ENCODE data around the gene FYCO1.

DNA sequence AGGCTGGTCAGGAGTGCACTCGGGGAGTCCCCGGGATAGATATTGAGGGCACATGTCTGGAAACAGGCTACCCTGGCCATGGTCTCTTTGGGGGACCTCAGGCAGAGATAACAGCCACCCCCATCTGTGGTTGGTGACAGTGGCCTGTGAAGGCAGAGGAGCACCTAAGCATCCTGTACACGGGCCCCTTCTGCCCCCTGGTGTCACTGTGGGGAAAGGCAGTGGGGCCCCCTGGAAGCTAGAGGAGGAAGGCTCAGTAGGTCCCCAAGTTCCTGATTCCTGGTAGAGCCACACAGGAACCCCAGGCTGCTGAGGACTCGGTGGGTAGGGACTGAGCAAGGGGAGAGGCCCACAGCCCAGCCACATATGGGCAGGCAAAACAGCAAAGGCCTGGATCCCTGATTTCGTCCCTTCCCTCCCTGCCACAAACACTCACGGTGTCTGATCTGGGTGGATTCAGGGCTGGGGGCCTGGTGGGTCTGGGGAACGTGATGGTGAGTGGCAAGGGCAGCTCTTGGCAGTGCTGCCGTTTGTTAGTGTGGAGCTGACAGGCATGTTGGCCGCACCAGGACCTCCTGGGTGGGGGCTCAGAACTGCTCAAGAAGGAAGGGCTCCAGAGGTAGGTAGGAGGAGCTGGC is 66.5 kb downstream of the FYCO1 start:
- TF ChIP-seq TAF1 (IDR thresholded peaks at IDR 0.05; ENCODE audit: low read depth, low read length), result no peak
- no peak for TF ChIP-seq POLR2A (IDR thresholded peaks at IDR 0.05; ENCODE audit: low read depth, low read length)
- no peak for TF ChIP-seq SPI1 (IDR thresholded peaks at IDR 0.05; ENCODE audit: low read depth, low read length)
- TF ChIP-seq POLR2AphosphoS5 (IDR thresholded peaks at IDR 0.05; ENCODE audit: low read depth, low read length), result no peak
- TF ChIP-seq PAX5 (IDR thresholded peaks at IDR 0.05; ENCODE audit: insufficient read depth, low read length, severe bottlenecking), result no peak
- no peak for TF ChIP-seq POU2F2 (IDR thresholded peaks at IDR 0.05; ENCODE audit: low read depth, low read length)
